Measurements from ENCODE around the gene NUDT12.

The NUDT12 gene

GRCh38 chr5:103532086-103532734 lies 30.4 kb downstream of the NUDT12 start:
- Histone ChIP-seq H4K20me1 (ENCODE audit: insufficient read depth, low read length, poor library complexity, severe bottlenecking) (no peaks in the 10 kb centered on the region), H2AFZ (ENCODE audit: low read length) (no peak overlapping the region), H3K4me1 (ENCODE audit: insufficient read depth, low read length, poor library complexity, severe bottlenecking) (no peaks in the 10 kb centered on the region), H3K9me3 (ENCODE audit: insufficient read depth, low read depth, low read length) (no peaks in the 10 kb centered on the region), H3K9ac (ENCODE audit: low read depth, low read length, poor library complexity, severe bottlenecking) (no peak overlapping the region), H3K9me2 (replicated peaks; ENCODE audit: low read depth, low read length) (no peaks in the 10 kb centered on the region), H3K4me3 (ENCODE audit: low read length, poor library complexity, severe bottlenecking) (no peak overlapping the region), H3K4me2 (ENCODE audit: low read depth, low read length, poor library complexity, severe bottlenecking) (no peak overlapping the region), H3K36me3 (ENCODE audit: insufficient read depth, low read length) (no peaks in the 10 kb centered on the region), H3K79me2 (ENCODE audit: insufficient read depth, low read length) (no peaks in the 10 kb centered on the region), H3K27me3 (ENCODE audit: insufficient read depth, low read length, poor library complexity, severe bottlenecking) (no peaks in the 10 kb centered on the region), H3F3A (ENCODE audit: low read depth) (no peaks in the 10 kb centered on the region)
- TF ChIP-seq CTCF (conservative IDR thresholded peaks at IDR 0.05; ENCODE audit: low read length) (no peak), EZH2phosphoT487 (IDR thresholded peaks at IDR 0.05; ENCODE audit: borderline replicate concordance) (no peak)

- H3K36me3 ChIP-seq (ENCODE audit: insufficient read depth, low read length), result no peaks in the 10 kb centered on the region
- no peak overlapping the region for H2AFZ ChIP-seq (ENCODE audit: low read length)
- no peak overlapping the region for H3K9ac ChIP-seq (ENCODE audit: low read depth, low read length, poor library complexity, severe bottlenecking)
- H3K4me3 ChIP-seq (ENCODE audit: low read length, poor library complexity, severe bottlenecking), result no peak overlapping the region
- H4K20me1 ChIP-seq (ENCODE audit: insufficient read depth, low read length, poor library complexity, severe bottlenecking), result no peaks in the 10 kb centered on the region
- H3K4me1 ChIP-seq (ENCODE audit: insufficient read depth, low read length, poor library complexity, severe bottlenecking), result no peaks in the 10 kb centered on the region
- TF ChIP-seq CTCF (conservative IDR thresholded peaks at IDR 0.05; ENCODE audit: low read length) (no peak), EZH2phosphoT487 (IDR thresholded peaks at IDR 0.05; ENCODE audit: borderline replicate concordance) (no peak)
- H3K9me3 ChIP-seq (ENCODE audit: insufficient read depth, low read depth, low read length), result no peaks in the 10 kb centered on the region
- no peaks in the 10 kb centered on the region for H3K79me2 ChIP-seq (ENCODE audit: insufficient read depth, low read length)
- H3F3A ChIP-seq (ENCODE audit: low read depth), result no peaks in the 10 kb centered on the region
- no peaks in the 10 kb centered on the region for H3K27me3 ChIP-seq (ENCODE audit: insufficient read depth, low read length, poor library complexity, severe bottlenecking)
- H3K9me2 ChIP-seq (replicated peaks; ENCODE audit: low read depth, low read length), result no peaks in the 10 kb centered on the region
- no peak overlapping the region for H3K4me2 ChIP-seq (ENCODE audit: low read depth, low read length, poor library complexity, severe bottlenecking)
These were observed 36.2 kb downstream of the NUDT12 start for GRCh38 chr5:103526164-103526915.

GRCh38 chr5:103525361-103525760 lies 37.2 kb downstream of the NUDT12 start:
- H2AFZ ChIP-seq (ENCODE audit: low read length), result no peak overlapping the region
- H3K79me2 ChIP-seq (ENCODE audit: insufficient read depth, low read length), result no peaks in the 10 kb centered on the region
- H3K4me3 ChIP-seq (ENCODE audit: low read length, poor library complexity, severe bottlenecking), result no peak overlapping the region
- no peaks in the 10 kb centered on the region for H3K36me3 ChIP-seq (ENCODE audit: insufficient read depth, low read length)
- no peaks in the 10 kb centered on the region for H3K9me3 ChIP-seq (ENCODE audit: insufficient read depth, low read depth, low read length)
- no peak overlapping the region for H3K4me2 ChIP-seq (ENCODE audit: low read depth, low read length, poor library complexity, severe bottlenecking)
- H3K27me3 ChIP-seq (ENCODE audit: insufficient read depth, low read length, poor library complexity, severe bottlenecking), result no peaks in the 10 kb centered on the region
- H3K4me1 ChIP-seq (ENCODE audit: insufficient read depth, low read length, poor library complexity, severe bottlenecking), result no peaks in the 10 kb centered on the region
- no peaks in the 10 kb centered on the region for H4K20me1 ChIP-seq (ENCODE audit: insufficient read depth, low read length, poor library complexity, severe bottlenecking)
- TF ChIP-seq EZH2phosphoT487 (IDR thresholded peaks at IDR 0.05; ENCODE audit: borderline replicate concordance) (no peak), CTCF (conservative IDR thresholded peaks at IDR 0.05; ENCODE audit: low read length) (no peak)
- no peaks in the 10 kb centered on the region for H3F3A ChIP-seq (ENCODE audit: low read depth)
- H3K9me2 ChIP-seq (replicated peaks; ENCODE audit: low read depth, low read length), result no peaks in the 10 kb centered on the region
- H3K9ac ChIP-seq (ENCODE audit: low read depth, low read length, poor library complexity, severe bottlenecking), result no peak overlapping the region
